ENCODE data around the gene SCGB2A2. TPM values are rescaled to one million over a fixed set of nuclear protein-coding genes. Genes with fewer than 3 reads are reported as not detected.

Gene SCGB2A2
- total RNA-seq, 1 donor from 2014 or later, result not detected

- DNase-seq, result no peak
- intact Hi-C loops (cut with micrococcal nuclease), result no loop called here
- H3K4me1 Mint-ChIP-seq, result peaks cover 9% of the 10 kb centered on the region
- H3K4me3 Mint-ChIP-seq, result no peak overlapping the region
- peaks cover 10% of the 10 kb centered on the region for H3K27me3 Mint-ChIP-seq
- H3K36me3 Mint-ChIP-seq (ENCODE audit: low read depth), result no peaks in the 10 kb centered on the region
- peak overlapping the region; percentile 43 for H3K27ac Mint-ChIP-seq
- no peaks in the 10 kb centered on the region for H3K9me3 Mint-ChIP-seq
These were observed 6.0 kb upstream of the SCGB2A2 start for GRCh38 chr11:62264004-62264403.

- no peaks in the 10 kb centered on the region for H3K9me3 Mint-ChIP-seq
- H3K27me3 Mint-ChIP-seq, result peaks cover 7% of the 10 kb centered on the region
- intact Hi-C loops (cut with micrococcal nuclease), result no loop called here
- H3K4me1 Mint-ChIP-seq, result peaks cover 9% of the 10 kb centered on the region
- no peak for DNase-seq
- H3K4me3 Mint-ChIP-seq, result no peak overlapping the region
- H3K27ac Mint-ChIP-seq, result peak overlapping the region; percentile 69
- H3K36me3 Mint-ChIP-seq (ENCODE audit: low read depth), result no peaks in the 10 kb centered on the region
These were observed 3.4 kb upstream of the SCGB2A2 start for GRCh38 chr11:62266558-62266957.

DNA sequence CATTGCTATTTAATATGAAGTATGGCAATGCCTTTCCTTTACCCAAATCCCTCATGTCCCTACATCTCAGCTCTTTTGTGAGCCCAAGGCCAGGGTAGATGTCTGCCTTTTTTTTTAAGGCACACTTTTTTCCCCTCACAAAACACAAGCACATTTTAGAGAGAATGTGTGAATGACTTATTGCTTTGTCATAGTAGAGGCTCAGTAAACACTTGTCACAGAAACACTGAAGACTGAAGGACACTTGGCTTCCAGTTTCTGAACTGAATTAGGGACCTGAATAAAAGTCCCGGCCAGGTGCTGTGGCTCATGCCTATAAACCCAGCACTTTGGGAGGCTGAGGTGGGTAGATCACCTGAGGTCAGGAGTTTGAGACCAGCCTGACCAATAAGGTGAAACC is 2.9 kb upstream of the SCGB2A2 start:
- no peaks in the 10 kb centered on the region for H3K9me3 Mint-ChIP-seq
- H3K4me1 Mint-ChIP-seq, result peaks cover 9% of the 10 kb centered on the region
- H3K27ac Mint-ChIP-seq, result peak overlapping the region; percentile 69
- H3K27me3 Mint-ChIP-seq, result peaks cover 7% of the 10 kb centered on the region
- intact Hi-C loops (cut with micrococcal nuclease), result no loop called here
- H3K36me3 Mint-ChIP-seq (ENCODE audit: low read depth), result no peaks in the 10 kb centered on the region
- H3K4me3 Mint-ChIP-seq, result no peak overlapping the region
- no peak for DNase-seq

GRCh38 chr11:62267576-62267975 is 2.4 kb upstream of the SCGB2A2 start:
- intact Hi-C loops (cut with micrococcal nuclease), result no loop called here
- no peak overlapping the region for H3K27ac Mint-ChIP-seq
- no peak for DNase-seq
- H3K4me1 Mint-ChIP-seq, result peaks cover 9% of the 10 kb centered on the region
- no peaks in the 10 kb centered on the region for H3K9me3 Mint-ChIP-seq
- no peaks in the 10 kb centered on the region for H3K36me3 Mint-ChIP-seq (ENCODE audit: low read depth)
- H3K27me3 Mint-ChIP-seq, result peaks cover 8% of the 10 kb centered on the region
- H3K4me3 Mint-ChIP-seq, result no peak overlapping the region

GRCh38 chr11:62273284-62273683 is 3.3 kb downstream of the SCGB2A2 start:
- Mint-ChIP-seq H3K27me3 (peaks cover 6% of the 10 kb centered on the region), H3K4me1 (no peaks in the 10 kb centered on the region), H3K27ac (no peak overlapping the region), H3K4me3 (no peak overlapping the region), H3K9me3 (no peaks in the 10 kb centered on the region), H3K36me3 (ENCODE audit: low read depth) (no peaks in the 10 kb centered on the region)
- intact Hi-C loops (cut with micrococcal nuclease), result no loop called here
- DNase-seq, result no peak

- Mint-ChIP-seq H3K36me3 (ENCODE audit: low read depth) (no peaks in the 10 kb centered on the region), H3K27ac (no peak overlapping the region), H3K4me1 (no peaks in the 10 kb centered on the region), H3K27me3 (peaks cover 6% of the 10 kb centered on the region), H3K9me3 (no peaks in the 10 kb centered on the region), H3K4me3 (no peak overlapping the region)
- no peak for DNase-seq
- intact Hi-C loops (cut with micrococcal nuclease), result no loop called here
These were observed 3.9 kb downstream of the SCGB2A2 start for GRCh38 chr11:62273789-62274275.

GRCh38 chr11:62280452-62280851 is 10.5 kb downstream of the SCGB2A2 start:
- H3K27ac Mint-ChIP-seq, result no peak overlapping the region
- DNase-seq, result no peak

DNA sequence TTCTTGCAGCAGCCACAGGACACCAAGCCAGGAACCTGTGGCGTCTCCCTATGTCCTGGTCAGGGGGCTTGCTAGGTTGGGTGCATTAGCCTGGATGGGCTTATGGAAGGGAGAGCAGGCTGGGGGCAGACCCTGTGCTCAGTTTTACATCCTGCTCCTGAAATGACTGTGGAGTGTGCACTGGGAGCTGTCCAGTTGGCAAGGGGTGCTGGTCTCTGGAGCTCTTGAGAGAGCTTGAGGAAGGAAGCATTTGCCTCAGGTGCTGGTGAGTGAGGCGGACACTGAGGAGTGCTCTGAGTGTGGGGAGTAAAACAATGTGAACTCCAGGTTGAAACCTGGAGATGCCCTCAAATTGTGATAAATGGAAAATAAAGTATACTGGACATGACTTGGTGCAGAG is 25.5 kb downstream of the SCGB2A2 start:
- no peak overlapping the region for H3K4me3 Mint-ChIP-seq
- DNase-seq, result peak; percentile 57
- no peaks in the 10 kb centered on the region for H3K9me3 Mint-ChIP-seq
- intact Hi-C loops (cut with micrococcal nuclease), result no loop called here
- H3K36me3 Mint-ChIP-seq (ENCODE audit: low read depth), result no peaks in the 10 kb centered on the region
- H3K4me1 Mint-ChIP-seq, result no peaks in the 10 kb centered on the region
- H3K27me3 Mint-ChIP-seq, result peaks cover 14% of the 10 kb centered on the region
- no peak overlapping the region for H3K27ac Mint-ChIP-seq

More at GRCh38 chr11:62280452-62280851, 10.5 kb downstream of the SCGB2A2 start:
- Mint-ChIP-seq H3K9me3 (no peaks in the 10 kb centered on the region), H3K4me1 (no peaks in the 10 kb centered on the region), H3K4me3 (no peak overlapping the region), H3K36me3 (ENCODE audit: low read depth) (no peaks in the 10 kb centered on the region), H3K27me3 (peaks cover 6% of the 10 kb centered on the region)
- intact Hi-C loops (cut with micrococcal nuclease), result no loop called here

- Mint-ChIP-seq H3K36me3 (ENCODE audit: low read depth) (no peaks in the 10 kb centered on the region), H3K27ac (no peak within 1 kb of the TSS), H3K4me3 (no peak within 1 kb of the TSS), H3K4me1 (no peaks in the 10 kb centered on the region), H3K27me3 (peaks cover 30% of the 10 kb centered on the region), H3K9me3 (no peaks in the 10 kb centered on the region)
- DNase-seq, result no peak
- intact Hi-C loops (cut with micrococcal nuclease), result no loop called here
These were observed 29.0 kb downstream of the SCGB2A2 start, which contains the start of gene SCGB1D4 for GRCh38 chr11:62298975-62299374. Gene SCGB1D4 (minus strand): TSS chr11:62299075. CDS start chr11:62299010, 65 bp downstream.

DNA sequence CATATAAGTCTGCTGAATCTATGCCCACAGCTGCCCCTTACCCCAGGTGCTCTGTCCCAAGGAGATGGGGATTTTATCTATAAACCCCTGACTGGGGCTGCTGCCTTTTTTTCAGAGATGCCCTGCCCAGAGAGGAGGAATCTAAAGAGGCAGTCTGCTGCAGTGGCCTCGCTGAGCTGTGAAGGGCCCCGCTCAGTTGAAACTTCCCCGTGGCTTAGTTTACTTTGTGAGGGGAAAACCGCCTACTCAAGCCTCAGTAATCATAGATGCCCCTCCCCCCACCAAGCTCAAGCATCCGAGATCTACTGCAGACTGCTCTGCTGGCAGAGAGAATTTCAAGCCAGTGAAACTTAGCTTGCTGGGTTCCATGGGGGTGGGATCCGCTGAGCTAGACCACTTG is 36.3 kb downstream of the SCGB2A2 start:
- Mint-ChIP-seq H3K27me3 (peaks cover 42% of the 10 kb centered on the region), H3K9me3 (no peaks in the 10 kb centered on the region), H3K4me1 (peaks cover 3% of the 10 kb centered on the region), H3K27ac (no peak overlapping the region), H3K36me3 (ENCODE audit: low read depth) (no peaks in the 10 kb centered on the region), H3K4me3 (no peak overlapping the region)
- no peak for DNase-seq
- intact Hi-C loops (cut with micrococcal nuclease), result no loop called here

DNA sequence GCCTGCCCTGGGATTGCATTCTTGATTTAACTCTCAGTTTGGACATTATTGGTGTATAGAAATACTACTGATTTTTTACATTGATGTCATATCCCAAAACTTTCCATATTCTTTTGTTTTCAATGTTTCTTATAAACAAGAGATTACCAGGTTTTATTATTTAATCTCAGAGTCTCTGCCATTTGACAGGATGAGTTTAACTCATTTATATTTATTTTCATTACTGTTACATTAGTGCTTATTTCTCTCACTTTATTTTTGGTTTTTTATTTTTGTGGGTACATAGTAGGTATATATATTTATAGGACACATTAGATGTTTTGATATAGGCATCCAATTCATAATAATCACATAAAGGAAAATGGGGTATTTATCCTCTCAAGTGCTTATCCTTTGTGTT is 38.0 kb downstream of the SCGB2A2 start:
- no peak for DNase-seq
- Mint-ChIP-seq H3K4me1 (peaks cover 8% of the 10 kb centered on the region), H3K27ac (no peak overlapping the region), H3K27me3 (peaks cover 43% of the 10 kb centered on the region), H3K4me3 (no peak overlapping the region), H3K36me3 (ENCODE audit: low read depth) (no peaks in the 10 kb centered on the region), H3K9me3 (no peaks in the 10 kb centered on the region)
- intact Hi-C loops (cut with micrococcal nuclease), result no loop called here

GRCh38 chr11:62309991-62310390 is 40.0 kb downstream of the SCGB2A2 start:
- peaks cover 48% of the 10 kb centered on the region for H3K27me3 Mint-ChIP-seq
- intact Hi-C loops (cut with micrococcal nuclease), result loop anchor here (5.0 kb wide), 2 partner anchors 78 to 93 kb away; no protein-coding TSS in a partner anchor
- H3K36me3 Mint-ChIP-seq (ENCODE audit: low read depth), result no peaks in the 10 kb centered on the region
- no peak for DNase-seq
- H3K9me3 Mint-ChIP-seq, result no peaks in the 10 kb centered on the region
- H3K4me3 Mint-ChIP-seq, result no peak overlapping the region
- H3K4me1 Mint-ChIP-seq, result peaks cover 8% of the 10 kb centered on the region
- H3K27ac Mint-ChIP-seq, result no peak overlapping the region

- peaks cover 8% of the 10 kb centered on the region for H3K4me1 Mint-ChIP-seq
- peaks cover 40% of the 10 kb centered on the region for H3K27me3 Mint-ChIP-seq
- no peak overlapping the region for H3K4me3 Mint-ChIP-seq
- H3K36me3 Mint-ChIP-seq (ENCODE audit: low read depth), result no peaks in the 10 kb centered on the region
- intact Hi-C loops (cut with micrococcal nuclease), result no loop called here
- H3K9me3 Mint-ChIP-seq, result no peaks in the 10 kb centered on the region
- no peak overlapping the region for H3K27ac Mint-ChIP-seq
- no peak for DNase-seq
These were observed 45.5 kb downstream of the SCGB2A2 start for GRCh38 chr11:62315431-62315830.

DNA sequence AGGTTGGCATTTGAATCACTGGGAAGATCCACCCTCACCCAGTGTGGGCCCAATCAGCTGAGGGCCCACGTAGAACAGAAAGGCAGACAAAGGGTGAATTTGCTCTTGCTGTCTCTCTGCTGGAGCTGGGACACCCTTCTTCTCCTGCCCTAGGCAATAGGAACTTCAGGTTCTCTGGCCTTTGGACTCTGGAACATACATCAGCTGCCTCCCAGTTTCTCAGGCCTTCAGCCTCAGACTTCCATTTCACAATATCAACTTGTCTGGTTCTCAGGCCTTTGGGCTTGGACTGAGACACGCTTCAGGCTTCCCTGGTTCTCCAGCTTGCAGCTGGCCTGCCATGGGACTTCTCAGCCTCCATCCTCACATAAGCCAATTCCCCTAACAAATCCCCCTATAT is 52.6 kb downstream of the SCGB2A2 start:
- H3K9me3 Mint-ChIP-seq, result no peaks in the 10 kb centered on the region
- no peak for DNase-seq
- peaks cover 13% of the 10 kb centered on the region for H3K27me3 Mint-ChIP-seq
- H3K27ac Mint-ChIP-seq, result no peak overlapping the region
- intact Hi-C loops (cut with micrococcal nuclease), result no loop called here
- no peaks in the 10 kb centered on the region for H3K4me1 Mint-ChIP-seq
- no peaks in the 10 kb centered on the region for H3K36me3 Mint-ChIP-seq (ENCODE audit: low read depth)
- H3K4me3 Mint-ChIP-seq, result no peak overlapping the region
